ENCODE measurements around the gene HTRA2.
A peak's percentile ranks its signal among the peaks of the same experiment; 100 is the strongest.

Gene HTRA2

GRCh38 chr2:74496997-74497776, 32.5 kb upstream of the HTRA2 start:
- CTCF ChIA-PET, result interaction anchor here (0.7 to 1.9 kb wide), 8 partner anchors 14 to 91 kb away, joined by 3 to 8 read pairs (median 4); partner anchors contain the start of genes CCDC142, TLX2 and TTC31
- DNase-seq (ENCODE audit: extremely low spot score), result no peak
- POLR2A ChIA-PET, result no interaction called here
- TF ChIP-seq CTCF (IDR thresholded peaks at IDR 0.05; ENCODE audit: control extremely low read depth, extremely low read depth, low read depth, missing control alignments), result no peak

GRCh38 chr2:74497777-74498499, 31.8 kb upstream of the HTRA2 start:
- CTCF ChIA-PET, result interaction anchor here (0.7 to 1.6 kb wide), 9 partner anchors 15 to 90 kb away, joined by 3 to 7 read pairs (median 3); partner anchors contain the start of genes AUP1, CCDC142, HTRA2 and TLX2

GRCh38 chr2:74498500-74499266, 31.1 kb upstream of the HTRA2 start:
- CTCF ChIA-PET, result interaction anchor here (1.0 to 2.5 kb wide), 7 partner anchors 9 to 90 kb away, joined by 3 to 10 read pairs (median 4); partner anchors contain the start of genes AUP1, CCDC142, HTRA2 and TLX2
- peak; percentile 39 for DNase-seq (ENCODE audit: extremely low spot score)
- POLR2A ChIA-PET, result no interaction called here
- TF ChIP-seq CTCF (IDR thresholded peaks at IDR 0.05; ENCODE audit: control extremely low read depth, extremely low read depth, low read depth, missing control alignments), result no peak

More at GRCh38 chr2:74497777-74498499, 31.8 kb upstream of the HTRA2 start:
- peak; percentile 47 for DNase-seq (ENCODE audit: extremely low spot score)
- POLR2A ChIA-PET, result no interaction called here
- TF ChIP-seq CTCF (IDR thresholded peaks at IDR 0.05; ENCODE audit: control extremely low read depth, extremely low read depth, low read depth, missing control alignments), result no peak

GRCh38 chr2:74499267-74499939, 30.3 kb upstream of the HTRA2 start, which contains the start of gene LBX2:
LBX2 (minus strand) TSS chr2:74499603; CDS start chr2:74499537, 66 bp downstream.
- ChIA-PET CTCF (interaction anchor here (1.0 to 2.5 kb wide), 5 partner anchors 9 to 86 kb away, joined by 3 to 11 read pairs (median 7); partner anchors contain the start of genes CCDC142 and TTC31), POLR2A (interaction anchor here (0.5 kb wide), 1 partner anchor 48 kb away, joined by 4 read pairs; no protein-coding TSS in a partner anchor)
- no peak for DNase-seq (ENCODE audit: extremely low spot score)
- no peak for TF ChIP-seq CTCF (IDR thresholded peaks at IDR 0.05; ENCODE audit: control extremely low read depth, extremely low read depth, low read depth, missing control alignments)

GRCh38 chr2:74499940-74500577, 29.7 kb upstream of the HTRA2 start:
- TF ChIP-seq CTCF (IDR thresholded peaks at IDR 0.05; ENCODE audit: control extremely low read depth, extremely low read depth, low read depth, missing control alignments), result no peak
- ChIA-PET CTCF (interaction anchor here (0.9 to 2.5 kb wide), 10 partner anchors 10 to 86 kb away, joined by 3 to 11 read pairs (median 4); partner anchors contain the start of genes CCDC142 and TTC31), POLR2A (interaction anchor here (0.5 to 0.6 kb wide), 2 partner anchors 49 to 319 kb away, joined by 3 to 4 read pairs; no protein-coding TSS in a partner anchor)
- no peak for DNase-seq (ENCODE audit: extremely low spot score)

All from GM10248 (cell line).